ENCODE data around the gene DCLRE1B.

DCLRE1B gene

GRCh38 chr1:113934006-113934405 is 28.9 kb downstream of the DCLRE1B start:
- TF ChIP-seq CTCF (IDR thresholded peaks at IDR 0.05) (no peak), ZFX (IDR thresholded peaks at IDR 0.05; ENCODE audit: borderline replicate concordance) (no peak)
- H3K27ac ChIP-seq: no peak overlapping the region

GRCh38 chr1:113934511-113935055 is 29.5 kb downstream of the DCLRE1B start:
- H3K27ac ChIP-seq: no peak overlapping the region
- TF ChIP-seq CTCF (IDR thresholded peaks at IDR 0.05) (no peak), ZFX (IDR thresholded peaks at IDR 0.05; ENCODE audit: borderline replicate concordance) (no peak)

GRCh38 chr1:113935176-113935575 is 30.1 kb downstream of the DCLRE1B start:
- H3K27ac ChIP-seq: no peak overlapping the region
- no peak for TF ChIP-seq CTCF (IDR thresholded peaks at IDR 0.05)
- TF ChIP-seq ZFX (IDR thresholded peaks at IDR 0.05; ENCODE audit: borderline replicate concordance): no peak

GRCh38 chr1:113935970-113936369 is 30.8 kb downstream of the DCLRE1B start:
- TF ChIP-seq ZFX (IDR thresholded peaks at IDR 0.05; ENCODE audit: borderline replicate concordance) (no peak), CTCF (IDR thresholded peaks at IDR 0.05) (no peak)
- no peak overlapping the region for H3K27ac ChIP-seq

GRCh38 chr1:113937146-113937545 is 32.0 kb downstream of the DCLRE1B start:
- no peak overlapping the region for H3K27ac ChIP-seq
- no peak for TF ChIP-seq CTCF (IDR thresholded peaks at IDR 0.05)
- TF ChIP-seq ZFX (IDR thresholded peaks at IDR 0.05; ENCODE audit: borderline replicate concordance): no peak

- TF ChIP-seq CTCF (IDR thresholded peaks at IDR 0.05) (no peak), ZFX (IDR thresholded peaks at IDR 0.05; ENCODE audit: borderline replicate concordance) (no peak)
- no peak overlapping the region for H3K27ac ChIP-seq
These were observed 33.1 kb downstream of the DCLRE1B start for GRCh38 chr1:113938192-113938591.

GRCh38 chr1:113940365-113941244 is 35.5 kb downstream of the DCLRE1B start:
- H3K27ac ChIP-seq: no peak overlapping the region
- TF ChIP-seq ZFX (IDR thresholded peaks at IDR 0.05; ENCODE audit: borderline replicate concordance): no peak
- no peak for TF ChIP-seq CTCF (IDR thresholded peaks at IDR 0.05)

Measured in 22Rv1 (cell line).